CD4-positive, alpha-beta T cell treated with Interleukin-2 at 100 ng/mL for 4 hours (primary cell): ENCODE measurements around the gene PHYHIPL.

Experiments
- DNase-seq: peaks from one replicate; pipeline ENCODE4 v3.0.0-alpha.2; 2020; ENCODE audit warnings: low spot score

PHYHIPL gene

DNA sequence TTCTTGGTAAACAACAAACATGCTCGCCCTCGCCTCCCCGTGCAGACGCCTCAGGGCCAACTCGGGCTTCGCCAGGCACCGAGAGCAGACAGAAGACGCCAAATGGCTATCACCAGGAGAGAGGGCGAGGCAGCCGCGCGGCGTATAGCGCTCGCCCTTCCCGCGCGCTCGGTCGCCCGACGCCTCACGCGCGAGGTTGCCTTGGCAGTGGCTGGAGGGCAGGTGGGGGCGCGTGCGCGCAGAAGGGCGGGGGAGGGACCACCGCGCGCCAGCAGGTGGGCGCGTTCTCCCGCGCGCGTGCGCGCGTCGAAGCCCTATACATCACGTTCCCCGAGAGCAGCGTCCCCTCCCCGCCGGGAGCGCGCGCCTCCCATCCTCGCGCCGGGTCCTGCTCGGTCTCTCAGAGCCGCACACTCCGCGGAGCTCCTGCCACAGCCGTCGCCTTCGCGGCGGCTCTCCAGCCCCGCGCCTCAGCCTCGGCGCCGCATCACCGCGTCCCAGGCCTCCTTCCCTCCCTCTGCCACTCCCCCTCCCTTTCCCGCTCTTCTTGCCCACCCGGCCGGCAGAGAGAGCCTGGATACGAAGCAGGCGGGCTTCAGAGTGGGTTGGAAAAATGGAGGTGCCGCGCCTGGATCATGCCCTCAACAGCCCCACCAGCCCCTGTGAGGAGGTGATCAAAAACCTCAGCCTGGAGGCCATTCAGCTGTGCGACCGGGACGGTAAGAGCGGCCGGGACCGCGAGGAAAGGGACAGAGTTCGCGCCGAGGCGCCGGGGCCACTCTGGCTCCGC is at the start of gene PHYHIPL:
Gene PHYHIPL, plus strand, starts transcription at position 403 of the 790 bp plus-strand sequence. Its CDS starts 211 bp downstream, at position 614.
- DNase-seq: no peak

DNA sequence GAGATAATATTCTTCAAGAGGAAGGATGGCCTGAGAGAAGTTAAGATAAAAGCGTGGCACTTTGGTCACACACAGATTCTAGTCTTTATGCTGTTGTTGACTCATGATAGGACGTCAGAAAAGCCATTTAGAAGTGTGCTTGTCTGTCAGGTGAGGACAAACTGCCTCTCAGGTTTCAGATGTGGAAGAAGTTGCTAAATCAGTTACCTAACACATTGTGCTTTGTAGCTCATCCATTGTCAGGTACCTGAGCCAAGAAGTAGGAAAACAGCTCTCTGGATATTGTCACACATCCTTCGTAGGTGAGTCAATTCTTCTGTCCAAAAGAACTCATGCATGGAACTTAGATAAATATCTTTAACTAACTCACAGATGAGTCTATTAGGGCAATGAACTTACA is 49.5 kb upstream of the PHYHIPL start:
- no peak for DNase-seq

DNA sequence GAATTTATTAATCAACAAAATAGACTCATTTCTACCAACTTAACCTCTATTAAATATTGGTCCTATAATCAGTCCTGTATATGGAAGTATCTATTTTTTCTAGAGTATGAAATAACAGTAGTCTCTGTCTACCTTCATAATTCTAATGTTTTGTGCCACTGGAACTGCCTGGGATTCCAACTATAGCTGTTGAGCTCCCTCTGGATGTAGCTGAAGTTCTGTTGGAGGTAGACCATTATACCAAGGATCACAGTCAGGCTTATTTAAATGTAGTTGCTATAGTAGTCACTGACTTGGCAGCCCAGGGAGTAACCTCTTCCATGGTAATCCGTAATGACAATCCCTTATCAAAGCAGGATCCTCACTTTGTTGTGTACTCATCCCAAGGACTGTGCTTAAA is 48.5 kb upstream of the PHYHIPL start:
- no peak for DNase-seq

DNA sequence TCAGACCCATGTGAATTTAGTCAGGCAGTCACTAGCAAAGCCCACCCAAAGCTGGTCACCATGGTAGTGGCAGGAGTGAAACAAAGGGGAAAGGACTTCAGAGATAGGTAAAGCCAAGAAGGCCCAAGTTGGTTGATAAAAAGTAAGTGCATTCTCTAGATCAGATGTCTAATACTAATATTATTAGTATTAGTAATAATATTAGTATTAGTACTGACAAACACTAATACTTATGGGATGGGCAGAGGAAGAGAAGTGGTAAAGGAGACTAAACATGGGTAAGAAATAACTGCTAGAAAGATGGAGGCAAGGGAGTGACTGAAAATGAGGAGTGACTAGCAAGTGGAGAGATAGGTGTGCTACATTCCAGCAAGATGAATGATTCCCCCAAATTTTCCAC is 46.6 kb upstream of the PHYHIPL start:
- DNase-seq: no peak

DNA sequence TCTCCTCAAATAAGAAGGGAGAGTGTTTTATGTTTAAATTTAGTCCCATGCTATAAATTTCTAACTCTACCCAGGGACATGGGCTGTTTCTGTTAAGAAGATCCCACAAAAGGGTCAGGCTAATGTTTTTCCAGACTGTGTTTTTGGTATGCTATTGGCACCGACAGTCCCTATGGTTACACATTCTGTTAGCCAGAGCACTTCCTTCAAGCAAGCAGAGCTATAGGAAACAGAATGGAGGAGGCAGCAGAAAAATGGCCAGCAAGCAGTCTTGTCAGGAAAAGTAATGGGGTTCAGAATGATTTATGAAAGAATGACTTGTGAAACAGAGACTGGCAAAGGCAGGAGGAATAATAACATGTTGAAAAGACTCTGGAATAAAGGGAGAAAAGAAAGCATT is 44.8 kb upstream of the PHYHIPL start:
- no peak for DNase-seq

DNA sequence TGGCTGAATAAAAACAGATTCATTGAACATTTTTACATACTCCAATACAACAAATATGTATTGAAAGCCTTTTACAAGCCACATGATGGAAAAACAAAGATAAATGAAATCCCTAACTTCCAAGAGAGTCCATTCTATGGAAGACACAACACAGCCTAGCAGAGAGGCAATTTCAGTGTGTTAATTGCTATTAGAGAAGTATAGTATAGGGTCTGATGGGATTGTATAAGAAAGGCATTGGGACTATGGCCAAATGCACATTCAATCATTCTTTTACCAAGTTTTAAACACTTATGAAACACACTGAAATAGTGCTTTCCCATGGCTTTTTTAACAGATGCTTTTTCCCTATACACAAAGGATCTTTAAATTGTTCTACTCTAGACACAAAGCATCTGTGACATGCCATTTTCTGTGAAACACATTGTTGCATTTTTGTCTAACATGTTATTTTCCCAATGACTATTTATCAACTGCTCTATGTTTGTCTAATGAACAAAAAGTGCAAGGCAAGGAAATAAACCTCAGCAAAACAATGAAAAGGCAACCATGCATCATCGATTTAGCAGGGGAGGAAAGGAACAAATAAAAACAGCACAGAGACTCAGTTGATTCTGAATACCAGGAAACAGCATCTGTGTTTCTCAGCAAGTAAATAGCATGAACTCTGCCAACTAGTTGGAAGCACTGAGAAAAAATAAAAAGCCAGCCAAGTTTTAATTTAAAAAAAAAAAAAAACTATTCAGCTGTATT is 42.4 kb upstream of the PHYHIPL start:
- DNase-seq: no peak

DNA sequence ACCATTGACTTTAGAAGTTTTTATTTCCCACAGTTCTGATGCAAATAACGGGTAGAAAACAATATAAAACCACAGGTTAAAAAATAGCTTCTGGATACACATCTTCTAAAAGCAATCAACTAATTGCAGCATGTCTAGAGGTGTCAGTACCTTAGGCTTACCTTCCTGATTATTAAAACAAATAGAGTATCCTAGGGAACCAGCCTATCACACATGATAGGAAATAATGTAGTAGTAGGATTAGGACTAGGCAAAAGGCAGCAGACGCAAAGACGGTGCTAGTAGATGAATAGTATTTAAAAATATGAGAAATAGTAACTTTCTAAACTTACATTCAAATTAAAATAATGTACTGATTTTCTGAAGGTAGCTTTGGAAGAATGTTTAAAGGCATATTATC is 41.7 kb upstream of the PHYHIPL start:
- no peak for DNase-seq

DNA sequence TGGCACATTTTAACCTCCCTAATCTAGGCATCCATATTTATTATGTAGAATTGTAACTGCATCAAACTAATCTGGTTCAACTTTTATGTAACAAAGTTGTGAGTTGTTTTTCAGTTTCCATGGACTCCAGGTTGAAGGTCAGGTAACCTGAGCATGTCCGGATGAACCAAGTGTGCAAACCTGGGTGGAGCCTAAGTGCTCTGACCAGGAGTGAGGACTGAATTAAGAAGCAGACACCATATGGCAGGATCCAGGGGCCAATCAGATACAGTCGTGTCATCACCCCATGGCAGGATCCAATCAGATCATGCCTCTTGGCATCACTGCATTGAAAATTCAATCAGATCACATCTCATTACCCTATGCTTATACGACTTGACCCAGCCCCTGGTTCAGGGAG is 41.2 kb upstream of the PHYHIPL start:
- DNase-seq: no peak

DNA sequence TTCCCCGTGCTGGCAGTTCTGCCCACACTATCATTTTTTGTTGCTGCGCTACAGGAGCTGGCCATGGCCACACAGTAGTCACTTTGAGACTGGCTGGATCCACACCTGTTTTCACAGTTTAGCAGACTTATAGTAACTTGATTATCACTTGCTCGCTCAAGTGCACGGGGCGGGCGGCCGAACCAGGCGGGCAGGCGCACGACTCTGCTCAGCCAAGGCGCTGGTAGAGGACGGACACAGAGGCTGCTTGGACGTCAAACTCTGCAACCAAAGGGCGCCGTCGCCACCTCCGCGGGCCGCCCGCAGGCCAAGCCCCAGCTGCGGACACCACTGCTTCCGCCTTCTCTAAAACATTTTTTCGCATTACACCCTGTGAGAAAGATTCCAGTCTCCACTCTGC is 38.4 kb upstream of the PHYHIPL start:
- DNase-seq: no peak

DNA sequence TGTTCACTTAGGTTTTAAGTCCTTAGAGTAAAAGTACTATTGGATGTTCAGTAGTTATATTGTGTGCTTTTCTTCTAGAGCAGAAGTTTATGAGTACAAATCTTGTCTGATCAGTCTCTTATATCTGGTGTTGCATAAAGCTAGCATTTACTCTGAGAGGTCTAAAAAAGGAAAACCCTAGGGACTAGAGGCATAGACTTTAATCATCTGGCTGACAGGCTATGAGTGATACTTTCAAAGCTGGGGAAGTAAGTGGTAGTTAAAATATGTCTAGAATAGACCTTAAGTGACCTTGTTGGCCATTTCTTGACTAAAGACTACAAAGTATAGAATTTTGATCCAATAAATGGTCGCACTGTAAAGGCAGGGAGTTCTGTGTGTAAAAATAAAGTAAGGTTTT is 32.9 kb upstream of the PHYHIPL start:
- DNase-seq: no peak

DNA sequence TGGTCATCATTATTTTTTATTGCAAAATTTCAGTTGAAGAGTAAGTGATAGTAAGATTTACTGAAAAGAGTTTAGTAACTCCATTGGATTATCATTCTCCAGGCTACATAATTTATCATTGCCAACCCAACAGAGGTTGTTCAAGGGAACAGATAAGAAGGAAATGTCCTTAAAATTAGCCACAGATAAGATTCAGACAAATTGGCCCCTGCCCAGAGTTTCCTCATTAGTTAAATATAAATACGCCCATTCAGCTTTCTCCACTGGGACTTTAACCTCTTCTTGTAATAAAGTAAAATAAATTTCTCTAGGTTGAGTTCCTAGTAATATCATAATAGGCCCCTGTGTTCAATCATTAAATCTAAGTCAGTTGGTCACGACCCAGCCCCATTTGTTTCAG is 27.7 kb upstream of the PHYHIPL start:
- no peak for DNase-seq

DNA sequence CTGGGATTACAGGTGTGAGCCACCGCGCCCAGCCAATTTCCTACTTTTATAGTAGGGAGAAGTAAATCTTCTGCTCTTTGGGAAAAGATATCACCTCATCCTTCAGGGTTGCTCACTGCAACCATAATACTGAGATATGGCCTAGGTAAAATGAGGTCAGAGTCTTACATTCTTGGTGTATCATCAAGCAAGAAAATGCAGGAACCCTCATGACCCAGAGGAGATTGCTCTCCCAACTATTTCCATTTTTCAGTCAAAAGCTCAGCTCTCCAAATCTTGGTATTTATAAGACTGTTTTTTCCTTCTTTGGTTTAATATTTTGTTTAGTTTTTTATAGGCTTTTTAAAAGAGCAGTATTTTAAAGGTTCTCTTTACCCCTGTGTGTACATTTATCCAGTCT is 20.9 kb upstream of the PHYHIPL start:
- DNase-seq: no peak

DNA sequence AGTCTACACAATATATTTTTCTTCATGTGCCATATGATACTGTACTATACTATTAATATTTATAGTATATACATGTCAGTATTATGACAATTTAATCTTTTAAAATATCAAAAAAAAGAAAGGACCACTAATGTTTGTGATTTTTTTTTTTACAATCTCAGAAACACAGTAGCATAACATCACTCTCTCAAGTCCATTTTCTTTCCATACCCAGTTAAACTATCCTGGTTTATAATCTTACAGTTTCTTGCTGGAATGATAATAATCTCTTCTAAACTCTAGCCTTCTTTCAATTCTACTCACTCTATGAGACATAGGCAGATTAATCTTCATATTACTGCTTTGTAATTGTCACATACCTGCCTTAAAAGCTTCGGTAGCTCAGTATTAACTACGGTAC is 8.9 kb upstream of the PHYHIPL start:
- no peak for DNase-seq

DNA sequence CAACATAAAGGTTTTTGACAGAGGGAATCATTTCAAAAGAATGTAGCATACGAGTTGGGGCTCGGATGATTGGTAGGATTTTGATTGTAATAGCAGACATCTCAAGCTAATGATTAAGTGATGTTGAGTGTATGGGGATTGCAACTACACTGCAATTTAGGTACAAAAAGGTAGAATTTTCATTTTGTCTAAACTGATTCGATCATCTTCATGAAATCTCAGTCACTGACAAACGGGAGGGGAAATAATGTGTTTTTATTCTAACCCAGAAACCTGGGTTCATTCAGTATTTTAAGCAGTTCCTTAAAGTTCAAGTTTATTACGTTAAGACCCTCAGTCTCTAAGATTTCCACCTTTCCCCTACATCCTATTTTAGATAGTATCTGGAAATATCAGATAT is 3.9 kb upstream of the PHYHIPL start:
- DNase-seq: no peak

DNA sequence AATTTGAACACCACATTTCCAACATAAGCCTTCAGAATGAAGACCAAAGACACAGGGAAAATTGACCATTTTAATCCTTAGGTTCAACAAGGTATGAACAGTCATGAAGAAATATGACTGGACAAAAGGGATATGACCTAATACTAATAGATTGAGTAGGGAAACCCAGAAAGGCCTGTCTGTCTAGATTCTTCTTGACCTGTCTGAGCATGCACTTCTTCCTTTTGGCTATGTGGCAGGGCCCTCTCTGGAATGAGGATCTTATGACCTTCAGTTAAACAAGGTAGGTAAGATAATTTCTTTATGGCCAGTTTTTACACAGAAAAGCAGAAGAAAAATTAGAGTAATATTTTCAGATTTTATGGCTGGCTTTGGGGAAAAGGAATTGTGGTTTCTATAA is 3.0 kb upstream of the PHYHIPL start:
- DNase-seq: no peak

DNA sequence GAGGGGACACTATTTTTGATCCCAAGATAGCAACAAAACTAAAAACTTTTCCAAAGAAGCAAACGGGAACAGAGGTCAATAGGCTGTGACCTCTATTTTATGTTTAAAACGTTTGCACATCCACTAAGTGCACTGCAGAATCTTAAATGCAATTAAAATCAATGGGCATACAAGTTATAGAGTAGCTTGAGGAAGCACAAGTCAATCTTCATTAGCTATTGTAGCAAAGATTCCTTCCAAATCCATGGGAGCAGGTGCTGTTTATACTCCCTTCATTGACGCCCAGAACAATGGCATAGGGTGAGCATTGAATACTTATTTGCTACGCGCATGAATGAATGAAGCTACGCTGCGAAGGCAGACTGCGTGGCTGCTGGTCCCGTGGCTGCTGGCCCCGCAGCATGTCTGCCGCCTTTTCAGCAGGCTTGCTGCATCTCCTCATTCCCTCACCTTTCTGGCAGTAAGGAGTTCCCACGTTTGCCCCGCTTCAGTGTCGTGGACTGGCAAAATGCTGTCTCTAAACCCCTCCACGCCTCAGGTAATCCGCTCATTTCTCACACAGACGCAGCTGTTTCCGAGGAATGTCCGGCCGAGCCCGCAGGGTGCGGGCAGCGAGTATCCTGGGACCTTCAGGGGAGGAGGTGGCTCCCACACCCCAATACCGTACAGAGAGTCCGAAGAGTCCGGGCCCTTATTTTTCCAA is 754 bp upstream of the PHYHIPL start:
- DNase-seq: no peak

DNA sequence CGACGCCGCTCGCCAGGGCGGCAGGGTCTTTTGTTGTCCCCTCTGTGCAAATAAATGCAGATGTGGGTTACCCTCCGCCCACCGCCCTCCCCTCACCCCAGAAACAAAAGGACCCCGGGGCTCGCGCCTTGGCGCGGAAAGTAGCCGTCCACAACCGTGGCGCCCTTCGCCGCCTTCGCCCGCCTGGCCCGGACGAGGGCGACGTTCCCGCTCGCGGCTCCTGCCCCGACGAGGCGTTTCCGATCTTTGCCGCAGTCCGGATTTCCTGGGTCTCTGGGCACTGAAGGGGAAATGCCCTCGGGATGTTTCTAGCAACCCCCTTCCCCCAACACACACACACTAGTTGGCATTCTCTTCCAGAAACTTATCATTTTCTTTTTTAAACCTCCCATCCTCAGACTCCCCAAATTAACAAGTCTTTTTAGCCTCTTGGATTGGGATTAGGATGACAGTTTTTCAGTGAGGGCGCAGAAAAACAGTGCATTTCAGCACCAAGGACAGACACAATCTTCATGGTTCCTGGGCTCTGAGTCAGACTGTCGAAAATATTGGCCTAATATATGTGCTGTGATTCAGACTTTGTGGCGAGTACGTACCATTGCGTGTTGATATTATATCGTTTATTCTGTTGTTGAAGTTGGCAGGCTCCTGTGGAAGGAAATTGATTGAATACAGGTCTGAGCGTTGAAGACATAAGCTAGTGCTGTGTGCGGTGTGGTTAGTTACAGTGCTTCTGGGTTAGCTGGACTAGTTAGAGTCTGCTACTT is 771 bp downstream of the PHYHIPL start:
- DNase-seq: no peak

DNA sequence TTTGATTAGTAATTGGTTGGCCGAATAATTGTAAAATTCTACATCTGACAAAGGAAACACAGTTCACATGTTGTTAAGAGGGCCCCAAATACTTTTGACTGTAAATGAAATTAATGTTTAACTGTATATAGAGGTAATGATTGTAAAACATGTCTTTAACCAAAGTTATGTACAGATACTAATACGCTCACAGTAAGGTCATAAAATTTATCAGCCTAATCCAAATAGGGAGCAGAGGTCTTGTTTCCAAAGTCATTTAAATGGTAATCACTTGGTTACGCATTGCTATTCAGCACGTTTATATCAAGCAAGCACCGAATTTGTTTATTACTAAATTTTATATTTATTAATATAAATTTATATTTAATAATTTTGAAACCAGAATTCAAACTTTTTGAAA is 1.4 kb downstream of the PHYHIPL start:
- DNase-seq: no peak

DNA sequence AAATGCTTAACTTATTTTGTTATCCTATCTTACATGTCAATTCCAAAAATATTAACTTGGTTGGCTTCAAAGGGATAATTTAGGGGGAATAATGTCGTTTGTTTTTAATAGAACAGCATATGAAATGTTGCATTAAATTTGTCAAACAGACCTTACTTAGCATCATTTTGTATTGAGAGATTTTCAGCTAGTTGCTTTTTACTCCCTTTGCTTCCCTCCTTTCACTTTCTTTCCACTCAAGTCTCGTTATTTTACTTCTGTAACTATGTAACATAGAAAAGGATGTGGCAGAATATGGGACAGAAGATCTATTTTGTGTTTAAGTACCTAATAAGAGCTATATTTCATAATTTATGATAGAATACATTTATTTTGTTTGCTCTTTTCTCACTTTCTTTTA is 2.6 kb downstream of the PHYHIPL start:
- no peak for DNase-seq

DNA sequence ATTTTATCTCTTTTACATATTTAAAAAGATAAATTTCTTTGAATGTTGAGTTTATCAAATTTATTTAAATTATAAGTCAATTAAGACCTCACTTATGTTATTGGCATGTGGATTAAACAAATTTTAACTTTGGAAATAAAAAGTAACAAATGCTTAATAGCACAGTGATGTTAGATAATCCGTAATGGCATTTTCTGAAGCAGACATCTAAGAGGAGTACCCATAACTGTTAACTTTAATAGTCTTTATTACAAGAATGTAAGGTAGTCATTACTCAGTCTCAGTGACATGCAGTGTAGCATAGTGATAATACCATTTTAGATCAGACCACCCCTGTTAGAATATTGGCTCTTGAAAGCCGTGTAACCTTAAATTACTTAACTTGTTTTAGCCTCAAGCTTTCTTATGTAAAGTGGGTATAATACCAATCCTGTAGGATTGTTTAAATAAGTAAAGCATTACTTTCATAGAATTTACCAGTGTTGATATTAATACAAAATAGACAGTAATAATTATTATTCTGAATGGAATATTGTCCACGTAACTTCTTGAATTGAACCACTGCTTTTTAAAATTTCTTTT is 4.3 kb downstream of the PHYHIPL start:
- DNase-seq: no peak

DNA sequence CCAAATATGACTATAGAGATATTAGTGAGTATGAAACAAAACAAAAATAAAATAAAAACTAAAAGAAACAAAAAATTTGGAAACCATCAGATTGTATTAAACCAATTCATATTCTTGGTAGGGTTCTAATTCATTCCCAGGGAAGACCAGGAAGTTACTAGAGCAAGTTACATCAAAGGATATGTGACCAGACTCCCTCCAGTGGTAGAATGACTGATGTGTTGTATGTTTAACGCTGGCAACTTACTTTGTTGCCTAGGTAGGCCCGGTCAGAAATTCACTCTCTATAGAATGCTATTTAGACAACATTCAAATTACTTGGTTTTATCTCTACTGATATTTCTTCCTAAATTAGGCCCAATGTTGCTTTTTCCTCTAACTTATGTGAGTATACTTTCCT is 5.2 kb downstream of the PHYHIPL start:
- no peak for DNase-seq

DNA sequence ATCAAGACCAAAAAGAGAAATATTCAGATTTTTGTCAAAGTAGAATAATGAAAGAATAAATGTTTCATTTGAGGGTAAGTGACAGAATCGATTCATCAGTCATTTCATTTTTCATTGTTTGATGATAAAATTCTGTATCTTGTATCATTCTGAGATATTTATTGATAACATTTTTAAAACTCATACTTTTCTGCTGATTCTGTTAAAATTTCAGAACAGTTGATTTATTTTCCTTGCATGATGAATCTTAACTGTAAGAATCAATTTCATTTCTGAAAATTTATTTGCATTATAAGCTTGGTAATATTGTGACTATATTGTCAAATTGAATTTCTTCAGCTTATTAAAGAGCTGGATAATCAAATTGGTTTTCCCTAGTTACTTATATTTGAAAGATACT is 13.9 kb downstream of the PHYHIPL start:
- DNase-seq: no peak
